GM19452 (cell line): Measurements from ENCODE around the gene BOLA1.
"Not testable (repeated sequence)": the region's sequence is repeated elsewhere in the genome, so short reads cannot be mapped to it uniquely, and the experiment has no call there.

Experiments used
- ATAC-seq: cut with Tn5 transposase; IDR thresholded peaks from one replicate; pipeline ENCODE4 v1.9.1; 2021; ENCODE audit not compliant: unreplicated experiment

BOLA1 gene

GRCh38 chr1:149927563-149928400 is 28.4 kb downstream of the BOLA1 start, which contains the start of gene SF3B4:
SF3B4 (minus strand) TSS chr1:149927803; CDS start chr1:149927759, 44 bp downstream.
- ATAC-seq = peak; percentile 95

GRCh38 chr1:149928401-149928724 is 29.0 kb downstream of the BOLA1 start:
- no peak for ATAC-seq

- no peak for ATAC-seq
Measured at GRCh38 chr1:149929856-149930255, 30.5 kb downstream of the BOLA1 start.

GRCh38 chr1:149931212-149931790 is 31.9 kb downstream of the BOLA1 start:
- ATAC-seq = no peak

GRCh38 chr1:149932474-149932873 is 33.1 kb downstream of the BOLA1 start:
- no peak for ATAC-seq

GRCh38 chr1:149933208-149933607 is 33.8 kb downstream of the BOLA1 start:
- no peak for ATAC-seq

- ATAC-seq = no peak
Measured at GRCh38 chr1:149934356-149934755, 35.0 kb downstream of the BOLA1 start.

GRCh38 chr1:149936170-149936991 is 37.0 kb downstream of the BOLA1 start, which contains the start of gene MTMR11:
MTMR11 (minus strand) TSS chr1:149936879; CDS start chr1:149936647, 232 bp downstream.
- no peak for ATAC-seq

- no peak for ATAC-seq
Measured at GRCh38 chr1:149936992-149937705, 37.8 kb downstream of the BOLA1 start.

GRCh38 chr1:149937759-149938158 is 38.4 kb downstream of the BOLA1 start:
- ATAC-seq = no peak

GRCh38 chr1:149938668-149939003 is 39.3 kb downstream of the BOLA1 start:
- ATAC-seq = not testable (repeated sequence)

GRCh38 chr1:149940427-149940826 is 41.1 kb downstream of the BOLA1 start:
- ATAC-seq = no peak

GRCh38 chr1:149942207-149942606 is 42.8 kb downstream of the BOLA1 start:
- ATAC-seq = no peak

- no peak for ATAC-seq
Measured at GRCh38 chr1:149942885-149943284, 43.5 kb downstream of the BOLA1 start.

- ATAC-seq = no peak
Measured at GRCh38 chr1:149945206-149945605, 45.8 kb downstream of the BOLA1 start.

- ATAC-seq = no peak
Measured at GRCh38 chr1:149949911-149950310, 50.5 kb downstream of the BOLA1 start.
